Calu3 (cell line): ENCODE measurements around the gene BRF1. TPM values are rescaled to one million over a fixed set of nuclear protein-coding genes. Genes with fewer than 3 reads are reported as not detected.

Source experiments
- BruUV-seq: library from RNA; stranded (reverse); fragments of 400-500 nt; replicated peaks from 2 replicates; lab custom pipeline; 2021; lab: Mats Ljungman, UMichigan
- CTCF ChIA-PET: fragments of 300-600 bp; sonication (Branson Sonifier 250); formaldehyde crosslinking; loops from one replicate; lab custom pipeline; 2022; ENCODE audit warnings: antibody characterized with exemption; lab: Charles Lee
- DNase-seq: peaks from one replicate; pipeline ENCODE4 v3.0.0; 2022
- H3K27ac Mint-ChIP-seq: one replicate; pipeline ENCODE4 v1.8.0; 2022; ENCODE audit warnings: mixed read lengths; ENCODE audit not compliant: unreplicated experiment
- H3K27me3 Mint-ChIP-seq: one replicate; pipeline ENCODE4 v1.8.0; 2022; ENCODE audit warnings: mixed read lengths; ENCODE audit not compliant: unreplicated experiment
- H3K36me3 Mint-ChIP-seq: one replicate; pipeline ENCODE4 v1.8.0; 2022; ENCODE audit warnings: mild to moderate bottlenecking, moderate library complexity, mixed read lengths; ENCODE audit not compliant: insufficient read depth, unreplicated experiment
- H3K4me1 Mint-ChIP-seq: one replicate; pipeline ENCODE4 v1.8.0; 2022; ENCODE audit warnings: mild to moderate bottlenecking, low read depth, mixed read lengths; ENCODE audit not compliant: unreplicated experiment
- H3K4me3 Mint-ChIP-seq: one replicate; pipeline ENCODE4 v1.8.0; 2022; ENCODE audit warnings: mild to moderate bottlenecking, low read depth, moderate library complexity, mixed read lengths; ENCODE audit not compliant: unreplicated experiment
- H3K9me3 Mint-ChIP-seq: one replicate; pipeline ENCODE4 v1.8.0; 2022; ENCODE audit warnings: low read depth, mixed read lengths; ENCODE audit not compliant: unreplicated experiment
- intact Hi-C: fragments of 100-400 bp; cut with micrococcal nuclease; formaldehyde crosslinking; loops from one replicate; pipeline ENCODE4 v1.10.0; 2022; ENCODE audit not compliant: unreplicated experiment
- total RNA-seq: library from RNA; stranded (reverse); gene quantifications from 2 replicates; pipeline ENCODE4 v1.2.3, GENCODE V29; 2022
- TF ChIP-seq, protein P1 (sequence below): fragments of 200-600 bp; IDR thresholded peaks from one replicate; pipeline ENCODE4 v1.8.0; 2022; ENCODE audit warnings: antibody characterized with exemption; ENCODE audit not compliant: unreplicated experiment

BRF1 gene
- total RNA-seq, 1 experiment from 2014 or later: 38.4 TPM

DNA sequence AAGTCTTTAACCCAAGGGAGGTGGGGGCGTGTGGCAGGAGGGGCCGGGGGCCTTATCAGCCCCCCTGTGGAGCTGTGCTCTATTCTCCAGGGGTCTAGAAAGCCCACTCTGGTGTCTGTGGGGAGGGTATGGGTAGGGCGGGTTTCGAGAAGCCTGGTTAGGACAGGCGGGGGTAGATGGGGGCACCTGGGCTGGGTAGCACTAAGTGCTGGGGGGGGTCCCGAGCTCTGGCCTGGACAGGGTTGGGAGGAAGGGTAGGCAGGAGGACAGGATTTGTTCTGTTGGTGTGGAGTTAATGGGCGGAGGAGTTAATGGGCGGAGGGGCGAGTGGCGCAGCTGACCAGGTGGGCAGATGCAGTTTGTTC lies 15.8 kb upstream of the BRF1 start:
- intact Hi-C loops: no loop called here
- Mint-ChIP-seq H3K27ac (no peak overlapping the region), H3K9me3 (no peaks in the 10 kb centered on the region), H3K4me1 (peaks cover 15% of the 10 kb centered on the region), H3K4me3 (peak overlapping the region; percentile 94), H3K36me3 (peaks cover 21% of the 10 kb centered on the region), H3K27me3 (no peaks in the 10 kb centered on the region)
- no peak for DNase-seq
- TF ChIP-seq, protein P1, sequence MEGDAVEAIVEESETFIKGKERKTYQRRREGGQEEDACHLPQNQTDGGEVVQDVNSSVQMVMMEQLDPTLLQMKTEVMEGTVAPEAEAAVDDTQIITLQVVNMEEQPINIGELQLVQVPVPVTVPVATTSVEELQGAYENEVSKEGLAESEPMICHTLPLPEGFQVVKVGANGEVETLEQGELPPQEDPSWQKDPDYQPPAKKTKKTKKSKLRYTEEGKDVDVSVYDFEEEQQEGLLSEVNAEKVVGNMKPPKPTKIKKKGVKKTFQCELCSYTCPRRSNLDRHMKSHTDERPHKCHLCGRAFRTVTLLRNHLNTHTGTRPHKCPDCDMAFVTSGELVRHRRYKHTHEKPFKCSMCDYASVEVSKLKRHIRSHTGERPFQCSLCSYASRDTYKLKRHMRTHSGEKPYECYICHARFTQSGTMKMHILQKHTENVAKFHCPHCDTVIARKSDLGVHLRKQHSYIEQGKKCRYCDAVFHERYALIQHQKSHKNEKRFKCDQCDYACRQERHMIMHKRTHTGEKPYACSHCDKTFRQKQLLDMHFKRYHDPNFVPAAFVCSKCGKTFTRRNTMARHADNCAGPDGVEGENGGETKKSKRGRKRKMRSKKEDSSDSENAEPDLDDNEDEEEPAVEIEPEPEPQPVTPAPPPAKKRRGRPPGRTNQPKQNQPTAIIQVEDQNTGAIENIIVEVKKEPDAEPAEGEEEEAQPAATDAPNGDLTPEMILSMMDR: no peak
- BruUV-seq: no TSS peak
- CTCF ChIA-PET: no interaction called here

DNA sequence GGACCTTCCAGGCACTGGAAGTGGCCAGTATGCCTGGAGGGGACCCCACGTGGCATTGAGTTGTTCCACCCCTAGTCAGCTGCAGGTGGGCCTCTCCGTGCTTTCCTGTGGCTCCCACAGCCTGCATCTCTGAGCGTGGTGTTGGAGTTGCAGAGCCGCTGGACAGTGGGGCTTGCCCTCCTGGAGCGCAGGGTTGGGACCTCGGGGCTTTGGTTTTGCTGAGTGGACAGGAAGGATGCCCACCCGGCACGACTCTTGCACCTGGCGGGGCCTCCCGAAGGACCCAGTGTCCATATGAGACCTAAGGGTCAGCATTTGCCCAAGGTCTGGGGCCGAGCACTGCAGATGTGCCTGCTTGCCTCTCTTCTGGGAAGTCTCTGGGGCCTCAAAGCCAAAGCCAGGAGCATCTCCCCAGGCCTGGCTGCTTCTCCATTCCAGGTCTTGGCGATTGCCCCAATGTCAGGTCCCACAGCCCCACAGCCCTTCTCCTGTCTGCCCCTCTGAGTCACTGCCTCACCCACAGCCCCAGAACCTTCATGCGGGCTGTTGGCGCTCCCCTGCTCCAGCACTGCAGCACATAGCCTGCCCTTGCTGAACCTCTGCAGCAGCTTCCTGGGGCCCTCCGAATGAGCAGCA lies 15.3 kb upstream of the BRF1 start:
- BruUV-seq: no TSS peak
- no peaks in the 10 kb centered on the region for H3K27me3 Mint-ChIP-seq
- TF ChIP-seq, protein P1: no peak
- CTCF ChIA-PET: no interaction called here
- H3K27ac Mint-ChIP-seq: no peak overlapping the region
- peaks cover 21% of the 10 kb centered on the region for H3K36me3 Mint-ChIP-seq
- peak overlapping the region; percentile 94 for H3K4me3 Mint-ChIP-seq
- no peaks in the 10 kb centered on the region for H3K9me3 Mint-ChIP-seq
- no peak for DNase-seq
- intact Hi-C loops: no loop called here
- peaks cover 15% of the 10 kb centered on the region for H3K4me1 Mint-ChIP-seq

DNA sequence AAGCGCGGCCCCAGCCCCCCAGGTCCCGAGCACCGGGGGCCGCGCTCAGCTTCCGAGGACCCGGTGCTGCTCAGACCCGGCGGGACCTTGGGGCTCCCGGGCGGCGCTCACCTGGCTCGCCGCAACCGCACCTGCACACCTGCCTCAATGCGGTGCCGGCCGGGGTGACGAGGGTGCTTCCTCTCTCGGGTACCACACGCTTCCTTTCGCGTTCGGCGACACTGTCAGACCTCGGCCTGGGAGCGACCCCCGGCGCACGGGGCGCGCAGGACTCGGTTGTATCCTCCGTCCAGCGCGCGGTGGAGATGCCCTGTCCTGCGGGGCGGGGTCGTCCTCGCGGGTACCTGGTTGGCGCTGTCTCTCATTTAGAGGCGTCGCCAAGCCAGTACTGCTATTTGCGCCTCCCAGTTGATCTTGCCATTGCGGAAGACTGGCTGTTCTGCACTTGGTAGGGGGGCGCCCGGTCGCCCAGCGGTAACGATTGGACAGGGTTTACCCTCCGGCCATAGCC lies 14.5 kb upstream of the BRF1 start:
- H3K9me3 Mint-ChIP-seq: no peaks in the 10 kb centered on the region
- H3K27ac Mint-ChIP-seq: no peak overlapping the region
- H3K27me3 Mint-ChIP-seq: no peaks in the 10 kb centered on the region
- intact Hi-C loops: no loop called here
- CTCF ChIA-PET: interaction anchor here (1.3 kb wide), 1 partner anchor 14 kb away, joined by 7 read pairs; the partner anchor contains the start of gene BRF1
- DNase-seq: peak; percentile 57
- peaks cover 15% of the 10 kb centered on the region for H3K4me1 Mint-ChIP-seq
- H3K4me3 Mint-ChIP-seq: peak overlapping the region; percentile 94
- BruUV-seq: no TSS peak
- peaks cover 21% of the 10 kb centered on the region for H3K36me3 Mint-ChIP-seq
- TF ChIP-seq, protein P1: no peak

DNA sequence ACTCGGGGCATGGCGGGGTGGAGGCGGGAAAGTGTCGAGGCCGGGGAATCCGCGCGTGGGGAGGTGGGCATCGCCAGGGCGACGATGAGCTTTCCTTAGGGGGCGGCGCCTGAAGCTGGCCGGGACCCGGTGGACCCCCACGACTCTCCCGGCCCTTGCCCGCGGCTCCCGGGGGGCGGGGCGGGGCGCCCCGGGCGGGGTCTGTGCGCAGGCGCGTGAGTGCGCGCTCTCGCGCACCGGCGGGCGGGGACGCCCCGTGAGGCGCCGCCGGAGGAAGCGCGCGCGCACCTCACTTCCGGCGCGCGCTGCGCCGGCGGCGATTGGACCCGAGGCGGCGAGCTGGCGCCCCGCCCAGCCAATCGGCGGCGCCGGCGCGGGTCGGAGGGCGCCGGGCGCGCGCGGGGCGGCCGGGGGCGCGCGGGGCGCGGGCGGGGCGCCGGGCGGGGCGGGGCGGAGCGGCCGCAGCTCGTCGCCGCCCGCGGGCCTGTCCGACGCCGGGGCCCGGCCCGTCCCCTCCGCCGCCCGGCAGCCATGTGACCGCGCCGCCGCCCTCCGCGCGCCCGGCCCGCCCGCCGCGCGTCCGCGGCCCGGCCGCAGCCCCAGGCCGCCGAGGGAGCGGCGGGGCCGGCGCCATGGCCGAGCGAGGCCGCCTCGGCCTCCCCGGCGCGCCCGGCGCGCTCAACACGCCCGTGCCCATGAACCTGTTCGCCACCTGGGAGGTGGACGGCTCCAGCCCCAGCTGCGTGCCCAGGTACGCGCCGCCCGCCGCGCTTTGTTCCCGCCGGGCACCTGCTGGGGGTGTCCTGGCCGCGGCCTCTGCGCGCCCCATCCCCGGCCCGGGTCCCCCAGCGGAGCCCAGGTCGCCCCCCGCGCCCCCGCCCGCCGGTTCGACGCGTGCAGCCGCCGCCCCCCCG lies 13.7 kb upstream of the BRF1 start, which contains the start of gene PACS2:
Gene PACS2, plus strand, starts transcription at position 462 of the 914 bp plus-strand sequence. Its CDS starts 171 bp downstream, at position 633.
- Mint-ChIP-seq H3K4me1 (peaks cover 15% of the 10 kb centered on the region), H3K27me3 (no peaks in the 10 kb centered on the region), H3K36me3 (peaks cover 21% of the 10 kb centered on the region), H3K27ac (no peak within 1 kb of the TSS), H3K4me3 (peak within 1 kb of the TSS; percentile 94), H3K9me3 (no peaks in the 10 kb centered on the region)
- CTCF ChIA-PET: interaction anchor here (0.7 to 1.3 kb wide), 3 partner anchors 14 to 223 kb away, joined by 3 to 7 read pairs (median 4); partner anchors contain the start of gene BRF1
- intact Hi-C loops: no loop called here
- DNase-seq: peak; percentile 83
- no TSS peak for BruUV-seq
- TF ChIP-seq, protein P1: no peak
